Measurements from ENCODE around the gene TAP2.

TAP2 gene

GRCh38 chr6:32849126-32849525, 10.6 kb upstream of the TAP2 start:
- H3K4me3 ChIP-seq = no peak overlapping the region
- H3K9me3 ChIP-seq = no peaks in the 10 kb centered on the region
- H3K4me1 ChIP-seq = peaks cover 9% of the 10 kb centered on the region
- DNase-seq (ENCODE audit: low spot score in 2 of 2) = no peak
- H3K27me3 ChIP-seq (ENCODE audit: low read depth) = no peaks in the 10 kb centered on the region
- in situ Hi-C loops (cut with MboI; ENCODE audit: low sequenced_read_pairs) = no loop called here
- peaks cover 6% of the 10 kb centered on the region for H3K36me3 ChIP-seq (replicated peaks)

- H3K4me3 ChIP-seq = no peak overlapping the region
- H3K4me1 ChIP-seq = peaks cover 13% of the 10 kb centered on the region
- DNase-seq (ENCODE audit: low spot score in 2 of 2) = no peak
- H3K9me3 ChIP-seq = no peaks in the 10 kb centered on the region
- no peaks in the 10 kb centered on the region for H3K27me3 ChIP-seq (ENCODE audit: low read depth)
- in situ Hi-C loops (cut with MboI; ENCODE audit: low sequenced_read_pairs) = no loop called here
- peaks cover 6% of the 10 kb centered on the region for H3K36me3 ChIP-seq (replicated peaks)
These were observed 9.3 kb upstream of the TAP2 start for GRCh38 chr6:32847795-32848194.

GRCh38 chr6:32847004-32847403, 8.5 kb upstream of the TAP2 start:
- Histone ChIP-seq H3K27me3 (ENCODE audit: low read depth) (no peaks in the 10 kb centered on the region), H3K4me3 (no peak overlapping the region), H3K4me1 (peaks cover 6% of the 10 kb centered on the region; the same call in 1 of the 2 replicates), H3K36me3 (replicated peaks) (peaks cover 6% of the 10 kb centered on the region), H3K9me3 (no peaks in the 10 kb centered on the region)
- in situ Hi-C loops (cut with MboI; ENCODE audit: low sequenced_read_pairs) = no loop called here
- no peak for DNase-seq (ENCODE audit: low spot score in 2 of 2)

GRCh38 chr6:32845384-32845884, 6.9 kb upstream of the TAP2 start:
- peaks cover 6% of the 10 kb centered on the region for H3K36me3 ChIP-seq (replicated peaks)
- H3K27me3 ChIP-seq (ENCODE audit: low read depth) = no peaks in the 10 kb centered on the region
- peaks cover 6% of the 10 kb centered on the region; the same call in 1 of the 2 replicates for H3K4me1 ChIP-seq
- in situ Hi-C loops (cut with MboI; ENCODE audit: low sequenced_read_pairs) = no loop called here
- H3K4me3 ChIP-seq = no peak overlapping the region
- DNase-seq (ENCODE audit: low spot score in 2 of 2) = no peak
- H3K9me3 ChIP-seq = no peaks in the 10 kb centered on the region

- peaks cover 6% of the 10 kb centered on the region; the same call in 1 of the 2 replicates for H3K4me1 ChIP-seq
- no peaks in the 10 kb centered on the region for H3K27me3 ChIP-seq (ENCODE audit: low read depth)
These were observed 6.4 kb upstream of the TAP2 start for GRCh38 chr6:32844839-32845383.

GRCh38 chr6:32843979-32844838, 5.7 kb upstream of the TAP2 start, which contains the start of gene PSMB8:
Gene PSMB8, minus strand, starts transcription at chr6:32844047. Its CDS starts 51 bp downstream, at chr6:32843996.
- Histone ChIP-seq H3K4me3 (peak within 1 kb of the TSS; percentile 22), H3K36me3 (replicated peaks) (no peaks in the 10 kb centered on the region; the same call in none of the 2 replicates)

More at GRCh38 chr6:32844839-32845383, 6.4 kb upstream of the TAP2 start:
- in situ Hi-C loops (cut with MboI; ENCODE audit: low sequenced_read_pairs) = no loop called here
- Histone ChIP-seq H3K4me3 (peak overlapping the region; percentile 22), H3K36me3 (replicated peaks) (peaks cover under 1% of the 10 kb centered on the region), H3K9me3 (no peaks in the 10 kb centered on the region)
- no peak for DNase-seq (ENCODE audit: low spot score in 2 of 2)

GRCh38 chr6:32843331-32843978, 4.9 kb upstream of the TAP2 start:
- in situ Hi-C loops (cut with MboI; ENCODE audit: low sequenced_read_pairs) = no loop called here
- H3K4me1 ChIP-seq = peaks cover 6% of the 10 kb centered on the region

More at GRCh38 chr6:32843979-32844838, 5.7 kb upstream of the TAP2 start, which contains the start of gene PSMB8:
- Histone ChIP-seq H3K4me1 (peaks cover 6% of the 10 kb centered on the region; the same call in 1 of the 2 replicates), H3K27me3 (ENCODE audit: low read depth) (no peaks in the 10 kb centered on the region), H3K9me3 (no peaks in the 10 kb centered on the region)
- DNase-seq (ENCODE audit: low spot score in 2 of 2) = peak; percentile 88 to 95
- in situ Hi-C loops (cut with MboI; ENCODE audit: low sequenced_read_pairs) = no loop called here

GRCh38 chr6:32842690-32843089, 4.2 kb upstream of the TAP2 start:
- Histone ChIP-seq H3K4me1 (peaks cover 7% of the 10 kb centered on the region), H3K4me3 (no peak overlapping the region), H3K36me3 (replicated peaks) (no peaks in the 10 kb centered on the region; the same call in 1 of the 2 replicates), H3K27me3 (ENCODE audit: low read depth) (no peaks in the 10 kb centered on the region), H3K9me3 (no peaks in the 10 kb centered on the region)
- DNase-seq (ENCODE audit: low spot score in 2 of 2) = no peak
- in situ Hi-C loops (cut with MboI; ENCODE audit: low sequenced_read_pairs) = no loop called here

More at GRCh38 chr6:32843331-32843978, 4.9 kb upstream of the TAP2 start:
- H3K4me3 ChIP-seq = peak overlapping the region; percentile 22
- no peaks in the 10 kb centered on the region for H3K9me3 ChIP-seq
- H3K36me3 ChIP-seq (replicated peaks) = no peaks in the 10 kb centered on the region; the same call in none of the 2 replicates
- DNase-seq (ENCODE audit: low spot score in 2 of 2) = no peak
- no peaks in the 10 kb centered on the region for H3K27me3 ChIP-seq (ENCODE audit: low read depth)

- H3K4me1 ChIP-seq = peaks cover 13% of the 10 kb centered on the region
- no peaks in the 10 kb centered on the region for H3K9me3 ChIP-seq
- no peak for DNase-seq (ENCODE audit: low spot score in 2 of 2)
- no peaks in the 10 kb centered on the region; the same call in 1 of the 2 replicates for H3K36me3 ChIP-seq (replicated peaks)
- in situ Hi-C loops (cut with MboI; ENCODE audit: low sequenced_read_pairs) = no loop called here
- no peaks in the 10 kb centered on the region for H3K27me3 ChIP-seq (ENCODE audit: low read depth)
- no peak overlapping the region for H3K4me3 ChIP-seq
These were observed 3.6 kb upstream of the TAP2 start for GRCh38 chr6:32842021-32842650.

- no peaks in the 10 kb centered on the region for H3K27me3 ChIP-seq (ENCODE audit: low read depth)
- in situ Hi-C loops (cut with MboI; ENCODE audit: low sequenced_read_pairs) = no loop called here
- H3K4me1 ChIP-seq = peaks cover 22% of the 10 kb centered on the region
- H3K9me3 ChIP-seq = no peaks in the 10 kb centered on the region
- no peaks in the 10 kb centered on the region for H3K36me3 ChIP-seq (replicated peaks)
- no peak for DNase-seq (ENCODE audit: low spot score in 2 of 2)
- H3K4me3 ChIP-seq = no peak overlapping the region
These were observed 2.2 kb upstream of the TAP2 start for GRCh38 chr6:32840604-32841246.

- H3K4me3 ChIP-seq = no peak overlapping the region
- H3K36me3 ChIP-seq (replicated peaks) = peaks cover 3% of the 10 kb centered on the region
- no peak for DNase-seq (ENCODE audit: low spot score in 2 of 2)
- in situ Hi-C loops (cut with MboI; ENCODE audit: low sequenced_read_pairs) = no loop called here
- peaks cover 21% of the 10 kb centered on the region for H3K4me1 ChIP-seq
- no peaks in the 10 kb centered on the region for H3K9me3 ChIP-seq
- H3K27me3 ChIP-seq (ENCODE audit: low read depth) = no peaks in the 10 kb centered on the region
These were observed 817 bp upstream of the TAP2 start for GRCh38 chr6:32839356-32839755.

- Histone ChIP-seq H3K4me3 (peak overlapping the region; percentile 81), H3K4me1 (peaks cover 16% of the 10 kb centered on the region), H3K27me3 (ENCODE audit: low read depth) (no peaks in the 10 kb centered on the region), H3K9me3 (no peaks in the 10 kb centered on the region), H3K36me3 (replicated peaks) (peaks cover 6% of the 10 kb centered on the region)
- in situ Hi-C loops (cut with MboI; ENCODE audit: low sequenced_read_pairs) = no loop called here
- DNase-seq (ENCODE audit: low spot score in 2 of 2) = no peak
These were observed 857 bp downstream of the TAP2 start for GRCh38 chr6:32837651-32838113.

GRCh38 chr6:32836873-32837272, 1.7 kb downstream of the TAP2 start:
- Histone ChIP-seq H3K9me3 (no peaks in the 10 kb centered on the region), H3K36me3 (replicated peaks) (peaks cover 6% of the 10 kb centered on the region), H3K4me1 (peaks cover 16% of the 10 kb centered on the region), H3K4me3 (peak overlapping the region; percentile 81; the same call in 1 of the 2 replicates), H3K27me3 (ENCODE audit: low read depth) (no peaks in the 10 kb centered on the region)
- in situ Hi-C loops (cut with MboI; ENCODE audit: low sequenced_read_pairs) = no loop called here
- DNase-seq (ENCODE audit: low spot score in 2 of 2) = no peak

Data from HAP-1 (cell line).